GM06990 (cell line): Measurements from ENCODE around the gene PACC1.

Experiments used
- DNase-seq: peaks from one replicate; pipeline ENCODE4 v3.0.0-alpha.2; 2011; ENCODE audit not compliant: insufficient read length; ENCODE audit errors: extremely low read depth
- H3K27me3 ChIP-seq: replicated peaks from 2 replicates; pipeline ENCODE4 v1.6.0; 2011; ENCODE audit warnings: low read length; ENCODE audit not compliant: control insufficient read depth, insufficient read depth
- H3K36me3 ChIP-seq: 2 replicates; pipeline ENCODE4 v1.5.1; 2011; ENCODE audit warnings: low read length; ENCODE audit not compliant: control insufficient read depth, insufficient read depth
- H3K4me3 ChIP-seq: replicated peaks from 2 replicates; pipeline ENCODE4 v1.5.1; 2011; ENCODE audit warnings: low read depth, mild to moderate bottlenecking, control low read depth, low read length
- TF ChIP-seq, protein P1 (sequence below): IDR thresholded peaks from 2 replicates; pipeline ENCODE4 v1.5.1; 2011; ENCODE audit warnings: low read length, control low read depth, mild to moderate bottlenecking, inconsistent platforms; ENCODE audit not compliant: insufficient read depth, poor library complexity, severe bottlenecking

The PACC1 gene

DNA sequence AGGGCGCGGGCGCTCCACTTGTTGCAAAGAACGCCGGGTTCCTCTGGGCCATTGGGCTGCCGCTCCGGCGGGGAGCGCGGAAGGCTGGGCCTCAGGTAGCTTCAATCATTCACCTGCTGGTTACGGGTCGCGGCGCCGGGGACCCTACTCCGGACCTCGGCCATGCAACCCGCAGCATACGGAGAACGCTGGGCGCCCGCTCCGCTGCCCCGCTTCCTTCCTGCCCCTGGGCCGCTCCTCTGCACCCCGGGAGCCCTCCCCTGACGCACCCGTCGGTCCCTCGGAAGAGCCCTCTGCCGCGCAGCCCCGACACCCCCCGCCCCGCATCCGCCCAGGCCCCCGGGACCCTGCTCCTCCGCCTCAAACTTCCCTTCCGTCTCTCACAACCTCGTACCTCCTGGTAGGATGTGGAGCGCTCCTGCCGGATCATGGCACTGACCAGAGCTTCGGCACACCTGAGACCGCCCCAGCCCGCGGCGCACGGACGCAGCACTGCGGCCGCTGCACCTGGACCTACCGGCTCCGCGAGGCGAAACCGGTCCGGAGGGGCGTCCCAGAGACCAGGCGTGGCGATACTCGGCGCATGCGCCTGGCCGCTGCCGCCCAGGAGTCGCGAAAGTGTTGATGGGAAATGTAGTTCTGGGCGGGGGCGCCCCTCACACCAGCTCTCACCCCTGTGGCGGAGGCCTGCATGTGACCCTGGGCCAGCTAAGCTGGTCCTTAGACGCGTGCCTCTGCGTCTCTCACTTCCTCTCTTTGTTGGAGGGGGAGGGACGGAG, at the start of gene PACC1:
Gene PACC1, minus strand, starts transcription at position 559 of the 779 bp plus-strand sequence. Its CDS starts 129 bp downstream, at position 430.
- TF ChIP-seq, protein P1, sequence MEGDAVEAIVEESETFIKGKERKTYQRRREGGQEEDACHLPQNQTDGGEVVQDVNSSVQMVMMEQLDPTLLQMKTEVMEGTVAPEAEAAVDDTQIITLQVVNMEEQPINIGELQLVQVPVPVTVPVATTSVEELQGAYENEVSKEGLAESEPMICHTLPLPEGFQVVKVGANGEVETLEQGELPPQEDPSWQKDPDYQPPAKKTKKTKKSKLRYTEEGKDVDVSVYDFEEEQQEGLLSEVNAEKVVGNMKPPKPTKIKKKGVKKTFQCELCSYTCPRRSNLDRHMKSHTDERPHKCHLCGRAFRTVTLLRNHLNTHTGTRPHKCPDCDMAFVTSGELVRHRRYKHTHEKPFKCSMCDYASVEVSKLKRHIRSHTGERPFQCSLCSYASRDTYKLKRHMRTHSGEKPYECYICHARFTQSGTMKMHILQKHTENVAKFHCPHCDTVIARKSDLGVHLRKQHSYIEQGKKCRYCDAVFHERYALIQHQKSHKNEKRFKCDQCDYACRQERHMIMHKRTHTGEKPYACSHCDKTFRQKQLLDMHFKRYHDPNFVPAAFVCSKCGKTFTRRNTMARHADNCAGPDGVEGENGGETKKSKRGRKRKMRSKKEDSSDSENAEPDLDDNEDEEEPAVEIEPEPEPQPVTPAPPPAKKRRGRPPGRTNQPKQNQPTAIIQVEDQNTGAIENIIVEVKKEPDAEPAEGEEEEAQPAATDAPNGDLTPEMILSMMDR: no peak
- DNase-seq: peak; percentile 97
- Histone ChIP-seq H3K36me3 (peaks cover 5% of the 10 kb centered on the region), H3K4me3 (peak within 1 kb of the TSS; percentile 74), H3K27me3 (no peaks in the 10 kb centered on the region)

DNA sequence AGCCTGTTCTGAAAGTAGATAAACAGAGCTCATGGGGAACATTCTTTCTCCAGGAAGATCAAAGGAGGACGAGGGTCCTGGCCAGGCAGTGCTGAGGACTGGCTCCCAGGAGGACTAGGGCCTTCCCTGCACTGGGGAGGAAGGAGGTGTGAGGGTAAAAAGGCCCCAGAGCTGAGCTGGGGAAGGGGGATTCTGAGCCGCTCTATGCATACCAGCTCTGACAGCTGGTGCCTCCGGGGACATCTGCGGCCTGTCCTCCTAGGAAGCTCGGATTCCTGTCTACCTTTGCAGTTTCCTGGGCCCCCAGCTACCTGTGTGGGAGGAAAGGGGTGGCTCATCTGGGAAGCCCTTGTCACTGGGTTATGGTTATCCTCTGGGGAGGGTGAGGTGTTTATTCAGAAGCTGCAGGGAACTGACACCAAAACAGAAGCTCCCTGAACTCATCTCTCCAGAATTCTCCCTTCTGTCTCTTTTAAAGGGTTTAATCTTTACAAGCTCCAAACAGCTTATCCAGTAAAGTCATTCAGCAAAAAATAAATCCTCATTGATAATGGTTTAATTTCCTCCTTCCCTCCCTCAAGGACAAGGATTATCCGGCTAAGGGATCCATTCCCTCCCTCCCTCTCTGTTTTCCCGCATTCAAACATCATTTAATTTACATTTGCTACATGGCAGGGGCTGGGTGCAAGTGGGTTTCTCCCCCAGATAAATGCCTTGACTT, 49.0 kb upstream of the PACC1 start:
- H3K27me3 ChIP-seq: no peaks in the 10 kb centered on the region
- no peak overlapping the region for H3K4me3 ChIP-seq
- TF ChIP-seq, protein P1: no peak
- no peaks in the 10 kb centered on the region for H3K36me3 ChIP-seq
- DNase-seq: no peak

DNA sequence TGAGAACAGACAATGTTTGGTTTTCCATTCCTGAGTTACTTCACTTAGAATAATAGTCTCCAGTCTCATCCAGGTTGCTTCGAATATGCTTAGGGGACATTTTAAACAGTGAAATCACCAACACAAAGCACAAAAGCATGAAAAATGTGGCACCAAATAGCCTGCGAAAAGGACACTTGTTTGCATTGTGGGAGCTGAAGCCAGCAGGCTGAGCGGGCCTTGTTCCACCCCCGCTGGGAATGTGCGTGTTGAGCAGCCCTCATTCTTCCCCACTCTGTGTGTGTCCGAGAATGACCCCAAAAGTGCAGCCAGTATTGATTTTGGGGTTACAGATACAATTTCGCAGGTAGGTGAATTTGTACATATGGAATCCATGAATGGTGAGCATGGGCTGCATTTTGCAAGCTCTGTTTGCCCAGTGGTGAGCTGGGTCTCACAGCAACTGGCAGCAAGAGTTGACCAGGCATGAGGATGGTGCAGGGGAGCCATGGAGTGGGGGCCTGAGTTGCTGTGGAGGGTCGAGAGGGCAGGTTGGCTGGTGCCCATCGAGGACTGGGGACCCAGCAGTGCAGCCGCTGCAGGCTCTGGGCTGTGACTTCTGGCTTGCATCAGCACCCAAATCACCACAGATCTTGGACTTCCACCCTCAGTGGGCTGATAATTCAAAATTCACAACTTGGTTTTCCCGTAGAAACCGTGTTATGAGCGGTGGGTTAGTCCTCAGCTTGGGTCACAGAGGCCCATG, 47.4 kb upstream of the PACC1 start:
- DNase-seq: no peak
- Histone ChIP-seq H3K27me3 (no peaks in the 10 kb centered on the region), H3K4me3 (no peak overlapping the region), H3K36me3 (no peaks in the 10 kb centered on the region)
- TF ChIP-seq, protein P1: no peak

DNA sequence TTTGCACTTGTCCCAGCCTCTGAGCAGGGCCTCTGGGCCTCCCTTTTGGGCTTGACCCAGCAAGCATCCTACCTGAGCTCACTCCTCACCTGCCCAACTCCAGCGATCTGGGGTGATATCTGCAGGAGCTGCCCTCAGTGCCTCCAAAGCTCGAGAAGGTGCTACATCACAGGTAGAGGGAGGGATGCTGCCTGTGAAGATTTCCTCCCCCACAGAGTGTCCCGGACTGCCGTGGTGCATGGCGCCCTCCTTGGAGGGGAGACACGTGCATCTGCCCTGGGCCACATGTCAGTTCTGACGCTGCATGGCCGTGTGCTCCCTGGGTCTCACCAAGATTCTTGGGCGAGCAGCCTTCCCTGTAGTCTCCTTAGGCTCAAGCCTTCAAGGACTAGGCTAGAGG, 45.7 kb upstream of the PACC1 start:
- no peak for DNase-seq
- TF ChIP-seq, protein P1: no peak
- Histone ChIP-seq H3K36me3 (no peaks in the 10 kb centered on the region), H3K27me3 (no peaks in the 10 kb centered on the region), H3K4me3 (no peak overlapping the region)

DNA sequence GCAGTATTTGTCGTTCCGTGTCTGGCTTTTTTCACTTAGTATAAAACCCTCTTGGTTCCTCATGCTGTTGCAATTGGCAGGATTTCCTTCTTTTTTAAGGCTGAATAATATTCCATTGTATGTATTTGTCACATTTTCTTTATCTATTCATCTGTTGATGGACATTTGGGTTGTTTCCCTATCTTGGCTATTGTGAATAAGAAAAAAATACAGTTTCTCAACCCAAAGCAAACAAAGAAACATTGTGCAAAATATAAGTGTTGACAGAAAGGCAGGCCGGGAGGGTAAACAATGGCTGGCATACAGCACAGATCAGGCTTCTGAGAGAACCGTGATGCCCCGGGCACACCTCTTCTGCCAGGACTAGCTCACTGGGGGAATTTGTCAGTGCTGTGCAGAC, 45.0 kb upstream of the PACC1 start:
- H3K27me3 ChIP-seq: no peaks in the 10 kb centered on the region
- H3K36me3 ChIP-seq: no peaks in the 10 kb centered on the region
- H3K4me3 ChIP-seq: no peak overlapping the region
- TF ChIP-seq, protein P1: no peak
- DNase-seq: no peak
